Suprapubic skin (tissue), 3 donors: ENCODE measurements around the gene ZSCAN22.

Experiments used
- POLR2AphosphoS5 ChIP-seq, 3 donors: sonication (generic); formaldehyde crosslinking; IDR thresholded peaks; one replicate each; pipeline ENCODE4 v1.6.1; 2017; ENCODE audit warnings: antibody characterized with exemption in 3 of 3
- TF ChIP-seq, protein P1 (sequence below), 2 donors: fragments of 200-600 bp in 1 of 2; fragments of 450-650 bp in 1 of 2; sonication (generic) in 1 of 2; IDR thresholded peaks; one replicate each; pipeline ENCODE4 v1.5.1; 2016 to 2019; ENCODE audit warnings: antibody characterized with exemption in 2 of 2, mild to moderate bottlenecking in 1 of 2, moderate library complexity in 1 of 2

DNA sequence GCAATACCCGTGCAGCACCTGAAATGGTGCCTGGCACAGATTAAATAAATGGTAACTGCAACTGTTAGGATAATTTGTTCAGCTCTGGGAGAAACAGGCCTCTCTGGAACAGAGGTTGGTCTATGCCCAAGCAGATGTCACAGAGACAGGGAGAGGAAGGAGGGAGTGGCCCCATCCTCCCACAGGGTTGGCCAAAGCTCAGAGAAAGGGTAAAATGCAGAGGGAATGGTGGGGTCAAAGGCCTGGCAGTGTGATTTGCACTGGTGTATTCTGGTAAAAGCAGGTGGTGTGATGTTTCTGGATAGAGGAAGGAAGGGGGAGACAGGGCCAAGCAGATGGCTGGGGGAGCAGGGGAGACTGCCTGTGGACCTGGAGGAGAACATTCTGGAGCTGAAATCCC is 9.4 kb downstream of the ZSCAN22 start:
- TF ChIP-seq, protein P1, sequence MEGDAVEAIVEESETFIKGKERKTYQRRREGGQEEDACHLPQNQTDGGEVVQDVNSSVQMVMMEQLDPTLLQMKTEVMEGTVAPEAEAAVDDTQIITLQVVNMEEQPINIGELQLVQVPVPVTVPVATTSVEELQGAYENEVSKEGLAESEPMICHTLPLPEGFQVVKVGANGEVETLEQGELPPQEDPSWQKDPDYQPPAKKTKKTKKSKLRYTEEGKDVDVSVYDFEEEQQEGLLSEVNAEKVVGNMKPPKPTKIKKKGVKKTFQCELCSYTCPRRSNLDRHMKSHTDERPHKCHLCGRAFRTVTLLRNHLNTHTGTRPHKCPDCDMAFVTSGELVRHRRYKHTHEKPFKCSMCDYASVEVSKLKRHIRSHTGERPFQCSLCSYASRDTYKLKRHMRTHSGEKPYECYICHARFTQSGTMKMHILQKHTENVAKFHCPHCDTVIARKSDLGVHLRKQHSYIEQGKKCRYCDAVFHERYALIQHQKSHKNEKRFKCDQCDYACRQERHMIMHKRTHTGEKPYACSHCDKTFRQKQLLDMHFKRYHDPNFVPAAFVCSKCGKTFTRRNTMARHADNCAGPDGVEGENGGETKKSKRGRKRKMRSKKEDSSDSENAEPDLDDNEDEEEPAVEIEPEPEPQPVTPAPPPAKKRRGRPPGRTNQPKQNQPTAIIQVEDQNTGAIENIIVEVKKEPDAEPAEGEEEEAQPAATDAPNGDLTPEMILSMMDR (IDR thresholded peaks at IDR 0.05): no peak
- TF ChIP-seq POLR2AphosphoS5 (IDR thresholded peaks at IDR 0.05): no peak
